Activated CD8-positive, alpha-beta memory T cell treated with anti-CD3 and anti-CD28 coated beads for 36 hours (primary cell): ENCODE results near the gene FHIT. TPM values are rescaled to one million over a fixed set of nuclear protein-coding genes. Genes with fewer than 3 reads are reported as not detected.

Experiments used
- CTCF ChIA-PET: fragments of 350-600 bp; sonication (Branson Sonifier 250); formaldehyde crosslinking; loops from one replicate; lab custom pipeline; 2021; ENCODE audit warnings: antibody characterized with exemption; lab: Charles Lee
- POLR2A ChIA-PET: fragments of 350-600 bp; sonication (Branson Sonifier 250); formaldehyde crosslinking; loops from one replicate; lab custom pipeline; 2021; ENCODE audit warnings: antibody characterized with exemption; lab: Charles Lee
- total RNA-seq, 2 experiments: library from RNA; stranded (reverse); gene quantifications; one replicate each; pipeline ENCODE4 v1.2.3, GENCODE V29; 2021

Gene FHIT
- total RNA-seq, 2 experiments from 2014 or later = 5.0 to 5.7 TPM

DNA sequence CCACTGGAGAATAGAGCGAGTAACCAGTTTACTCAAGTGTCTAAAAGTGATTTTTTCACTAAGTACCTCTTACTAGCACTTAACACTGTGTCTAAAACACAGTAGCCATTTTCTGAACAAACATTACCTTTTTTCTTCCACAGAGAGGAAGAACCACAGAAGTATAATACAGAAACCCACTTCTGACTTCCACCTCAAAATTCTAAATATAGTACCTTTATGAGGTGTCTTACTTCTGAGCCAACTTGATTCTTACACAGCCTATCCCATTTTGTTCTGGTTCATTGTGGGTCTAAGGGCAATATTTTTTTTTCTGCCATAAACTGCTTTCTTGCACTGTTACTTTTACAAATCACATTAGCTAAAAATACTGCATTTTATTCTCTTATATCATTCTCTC, 821.0 kb downstream of the FHIT start:
- ChIA-PET CTCF (no interaction called here), POLR2A (no interaction called here)

- ChIA-PET POLR2A (no interaction called here), CTCF (no interaction called here)
These were observed 824.1 kb downstream of the FHIT start for GRCh38 chr3:60427109-60427508.

DNA sequence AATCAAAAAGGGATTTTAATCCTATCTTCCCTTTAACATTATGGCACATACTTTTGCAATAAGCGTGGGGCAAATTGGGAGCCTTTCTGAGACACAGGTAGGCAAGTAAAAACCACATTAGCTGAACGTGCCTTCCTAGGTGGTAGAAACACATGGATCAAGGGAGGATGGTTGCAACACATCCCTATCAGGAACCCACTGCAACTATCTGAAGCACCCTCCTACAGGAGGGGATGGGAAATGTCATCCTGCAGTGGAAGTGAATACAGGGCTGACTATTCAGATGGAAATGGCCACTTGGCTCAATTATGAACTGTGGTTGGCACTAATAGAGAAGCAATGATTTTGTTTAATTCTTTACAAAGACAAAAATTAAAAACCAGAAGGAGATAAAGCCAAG, 826.3 kb downstream of the FHIT start:
- ChIA-PET CTCF (no interaction called here), POLR2A (no interaction called here)

DNA sequence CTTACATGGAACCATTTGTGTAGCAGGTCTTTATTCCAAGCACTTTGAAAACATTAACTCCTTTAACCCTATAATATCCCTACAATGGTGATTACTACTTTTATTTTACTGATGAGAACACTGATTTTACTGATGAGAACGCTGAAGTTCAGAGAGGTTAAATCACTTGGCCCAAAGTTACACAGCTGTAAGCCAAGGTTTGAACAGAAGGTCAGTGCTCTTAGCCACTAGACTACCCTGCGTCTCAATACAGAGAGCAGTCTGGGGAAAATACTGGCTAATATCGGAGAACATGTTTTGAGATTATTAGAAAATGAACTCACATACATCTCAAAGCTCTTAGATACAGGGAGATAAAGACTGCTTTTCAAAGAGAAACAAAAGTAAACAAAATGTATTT, 827.2 kb downstream of the FHIT start:
- ChIA-PET POLR2A (no interaction called here), CTCF (no interaction called here)

GRCh38 chr3:60423556-60423955, 827.7 kb downstream of the FHIT start:
- POLR2A ChIA-PET = no interaction called here
- CTCF ChIA-PET = no interaction called here

GRCh38 chr3:60421749-60422446, 829.4 kb downstream of the FHIT start:
- ChIA-PET CTCF (no interaction called here), POLR2A (no interaction called here)

GRCh38 chr3:60417576-60417975, 833.7 kb downstream of the FHIT start:
- POLR2A ChIA-PET = no interaction called here

DNA sequence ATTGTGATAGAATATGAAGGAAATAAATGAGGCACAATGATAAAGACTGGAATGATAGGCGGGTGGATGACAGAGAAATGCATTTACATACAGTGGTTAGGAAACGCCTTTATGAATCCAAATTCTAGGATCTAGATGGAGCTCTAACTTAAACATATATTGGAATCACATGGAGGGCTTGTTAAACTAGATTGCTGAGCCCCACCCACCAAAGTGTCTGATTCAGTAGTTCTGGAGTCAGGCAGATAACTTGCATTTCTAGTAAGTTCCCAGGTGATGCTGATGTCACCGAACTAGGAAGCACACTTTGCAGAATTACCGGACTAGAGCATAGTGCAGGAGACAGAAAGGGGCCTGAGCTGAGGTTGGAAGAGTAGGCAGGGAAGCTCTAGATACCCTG, 837.2 kb downstream of the FHIT start:
- POLR2A ChIA-PET = no interaction called here
- CTCF ChIA-PET = no interaction called here

More at GRCh38 chr3:60417576-60417975, 833.7 kb downstream of the FHIT start:
- CTCF ChIA-PET = no interaction called here

GRCh38 chr3:60413551-60413950, 837.7 kb downstream of the FHIT start:
- ChIA-PET CTCF (no interaction called here), POLR2A (no interaction called here)

GRCh38 chr3:60403866-60404265, 847.4 kb downstream of the FHIT start:
- CTCF ChIA-PET = no interaction called here
- POLR2A ChIA-PET = no interaction called here

DNA sequence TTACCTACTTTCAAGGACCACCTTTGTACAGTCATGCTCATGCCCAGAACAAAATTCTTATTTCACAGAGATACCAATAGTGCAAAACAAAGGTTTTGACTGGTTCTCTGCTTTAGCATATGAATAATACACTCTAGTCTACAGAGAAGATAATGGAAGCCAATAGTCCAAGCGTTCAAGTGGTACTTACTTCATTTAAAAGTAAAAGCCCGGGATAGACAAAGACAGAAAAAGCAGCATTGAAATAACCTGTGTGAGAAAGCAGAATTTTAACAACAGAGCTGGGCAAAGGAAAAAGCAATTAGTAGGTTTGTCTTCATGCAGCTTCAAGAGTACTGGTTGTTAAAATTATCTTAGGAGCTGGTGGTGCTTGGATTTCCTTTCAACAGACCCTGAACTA, 848.3 kb downstream of the FHIT start:
- CTCF ChIA-PET = no interaction called here

GRCh38 chr3:60399861-60400845, 851.1 kb downstream of the FHIT start:
- ChIA-PET POLR2A (no interaction called here), CTCF (no interaction called here)

More for the DNA sequence above, 848.3 kb downstream of the FHIT start:
- POLR2A ChIA-PET = no interaction called here

- ChIA-PET CTCF (no interaction called here), POLR2A (no interaction called here)
These were observed 852.0 kb downstream of the FHIT start for GRCh38 chr3:60399292-60399691.

GRCh38 chr3:60395173-60395762, 856.0 kb downstream of the FHIT start:
- POLR2A ChIA-PET = no interaction called here
- CTCF ChIA-PET = no interaction called here

DNA sequence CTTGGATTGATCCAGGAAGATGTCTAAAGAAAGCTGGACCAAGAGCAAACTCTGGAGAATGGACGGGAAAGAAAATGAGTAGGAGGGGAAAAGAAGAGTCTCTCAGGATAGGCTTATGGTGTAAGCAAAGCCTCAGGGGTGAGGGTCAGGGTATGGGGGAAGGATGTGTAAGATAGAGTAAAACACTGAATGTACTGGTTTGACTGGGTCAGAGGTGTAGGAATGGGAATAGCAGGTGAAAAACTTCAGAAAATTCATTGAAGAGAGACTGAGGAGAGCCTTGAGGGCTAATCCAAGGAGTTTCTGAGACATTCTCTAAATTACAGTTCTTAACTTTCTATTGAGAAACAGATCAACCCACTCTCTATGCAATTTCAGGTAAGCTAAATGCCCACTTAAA, 857.3 kb downstream of the FHIT start:
- ChIA-PET POLR2A (no interaction called here), CTCF (no interaction called here)

DNA sequence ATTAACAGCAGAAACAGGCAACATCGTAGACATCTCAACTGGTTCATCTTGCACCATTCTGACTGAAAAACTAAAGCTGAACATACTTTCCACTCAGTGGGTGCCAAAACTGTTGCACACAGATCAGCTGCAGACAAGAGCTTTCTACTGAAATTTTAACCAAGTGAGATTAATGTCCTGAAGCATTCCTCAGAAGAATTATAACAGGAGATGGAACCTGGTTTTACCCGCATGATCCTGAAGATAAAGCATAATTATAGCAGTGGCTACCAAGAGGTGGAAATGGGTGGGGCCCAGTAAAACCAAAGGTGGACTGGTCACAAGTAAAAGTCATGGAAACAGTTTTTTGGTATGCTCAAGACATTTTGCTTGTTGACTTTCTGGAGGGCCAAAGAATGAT, 858.8 kb downstream of the FHIT start:
- CTCF ChIA-PET = no interaction called here
- POLR2A ChIA-PET = no interaction called here

DNA sequence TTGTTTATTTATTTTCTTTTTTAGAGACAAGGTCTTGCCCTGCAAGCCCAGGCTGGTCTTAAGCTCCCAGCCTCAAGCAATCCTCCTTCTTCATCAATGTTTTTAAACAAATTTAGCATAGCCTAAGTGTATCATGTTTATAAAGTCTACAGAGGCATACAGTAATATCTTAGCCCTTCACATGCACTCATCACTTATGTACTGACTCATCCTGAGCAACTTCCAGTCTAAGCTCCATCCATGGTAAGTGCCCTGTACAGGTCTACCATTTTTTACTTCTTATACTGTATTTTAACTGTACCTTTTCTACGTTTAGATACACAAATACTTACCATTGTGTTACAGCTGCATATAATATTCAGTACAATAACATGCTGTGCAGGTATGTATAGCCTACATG, 860.0 kb downstream of the FHIT start:
- ChIA-PET POLR2A (no interaction called here), CTCF (no interaction called here)

DNA sequence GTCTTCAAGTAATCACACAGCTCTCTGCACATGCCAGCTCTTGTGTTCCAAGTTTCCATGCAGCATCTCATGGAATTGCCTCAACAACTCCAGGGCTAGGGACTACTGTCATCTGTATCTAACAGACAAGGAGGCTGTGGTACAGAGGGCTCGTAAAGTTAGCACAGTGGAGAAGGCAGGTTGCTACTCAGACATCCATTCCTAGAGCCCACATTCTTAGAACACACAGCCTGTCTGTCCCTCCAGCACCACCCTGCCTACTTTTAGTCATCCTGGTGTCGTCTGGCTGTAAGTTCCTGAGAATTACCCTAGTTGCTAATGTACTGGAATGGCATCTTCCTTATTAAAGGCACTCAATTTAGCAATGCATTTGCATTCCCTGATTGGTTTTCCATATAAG, 862.5 kb downstream of the FHIT start:
- POLR2A ChIA-PET = no interaction called here
- CTCF ChIA-PET = no interaction called here

DNA sequence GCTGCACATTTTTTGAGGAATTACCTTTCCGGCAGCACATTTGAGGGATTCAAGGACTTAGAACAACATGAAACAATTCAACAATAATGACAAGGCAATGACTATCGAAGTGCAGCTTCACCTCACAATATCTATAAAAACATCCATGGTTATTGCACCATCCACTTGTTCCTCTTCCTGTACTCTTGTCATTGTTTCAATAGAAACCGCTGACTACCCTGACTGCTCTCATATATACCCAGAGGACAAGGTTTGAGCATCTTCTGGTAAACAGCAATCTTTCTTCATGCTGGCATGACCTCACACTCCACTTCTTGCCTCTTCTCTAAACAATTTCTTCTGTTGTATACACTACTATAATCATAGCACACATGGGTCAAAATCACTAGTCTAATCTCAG, 864.9 kb downstream of the FHIT start:
- CTCF ChIA-PET = no interaction called here
- POLR2A ChIA-PET = no interaction called here

DNA sequence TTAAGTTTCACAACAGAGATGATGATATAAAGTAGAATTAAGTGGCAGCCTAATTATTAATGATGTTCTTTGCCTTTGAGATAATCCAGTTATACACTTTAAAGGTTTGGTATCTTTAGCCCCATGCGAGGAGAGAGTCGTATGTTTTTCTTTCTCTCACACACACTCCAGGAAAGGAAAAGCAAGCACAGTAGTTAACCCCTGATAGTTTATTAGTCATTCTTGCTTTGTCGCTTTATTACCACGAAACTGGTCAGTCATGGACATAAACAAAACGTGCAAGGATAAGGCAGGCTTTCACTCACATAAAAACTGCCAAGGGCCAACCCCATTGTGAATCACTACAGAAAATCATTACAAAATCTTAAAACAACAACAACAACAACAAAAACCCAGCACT, 866.9 kb downstream of the FHIT start:
- POLR2A ChIA-PET = no interaction called here
- CTCF ChIA-PET = no interaction called here
